Activated CD4-positive, alpha-beta T cell treated with anti-CD3 and anti-CD28 coated beads, Interleukin-2, amount 10 ng/mL, durations not matched to agents 7 days and 5 days (primary cell): ENCODE results near the gene RETREG1. TPM values are rescaled to one million over a fixed set of nuclear protein-coding genes. Genes with fewer than 3 reads are reported as not detected.
A peak's percentile ranks its signal among the peaks of the same experiment; 100 is the strongest.

Experiments
- CTCF ChIA-PET: fragments of 350-600 bp; sonication (Branson Sonifier 250); formaldehyde crosslinking; loops from one replicate; lab custom pipeline; 2021; ENCODE audit warnings: antibody characterized with exemption; lab: Charles Lee
- POLR2A ChIA-PET: fragments of 350-600 bp; sonication (Branson Sonifier 250); formaldehyde crosslinking; loops from one replicate; lab custom pipeline; 2021; ENCODE audit warnings: antibody characterized with exemption; lab: Charles Lee
- DNase-seq: peaks from one replicate; pipeline ENCODE4 v3.0.0-alpha.2; 2020
- H3K27ac Mint-ChIP-seq: one replicate; pipeline ENCODE4 v1.8.0; 2021; ENCODE audit warnings: mild to moderate bottlenecking, moderate library complexity, mixed read lengths
- H3K27me3 Mint-ChIP-seq: one replicate; pipeline ENCODE4 v1.8.0; 2021; ENCODE audit warnings: mixed read lengths
- H3K36me3 Mint-ChIP-seq: one replicate; pipeline ENCODE4 v1.8.0; 2021; ENCODE audit warnings: low read depth, mixed read lengths
- H3K4me1 Mint-ChIP-seq: one replicate; pipeline ENCODE4 v1.8.0; 2021; ENCODE audit warnings: mixed read lengths
- H3K4me3 Mint-ChIP-seq: one replicate; pipeline ENCODE4 v1.8.0; 2021; ENCODE audit warnings: mild to moderate bottlenecking, moderate library complexity, mixed read lengths
- H3K9me3 Mint-ChIP-seq: one replicate; pipeline ENCODE4 v1.8.0; 2021; ENCODE audit warnings: mixed read lengths
- total RNA-seq, 2 experiments: library from RNA; stranded (reverse); gene quantifications; one replicate each; pipeline ENCODE4 v1.2.3, GENCODE V29; 2021

Gene RETREG1
- total RNA-seq, 2 experiments from 2014 or later: 48.4 to 50.5 TPM

DNA sequence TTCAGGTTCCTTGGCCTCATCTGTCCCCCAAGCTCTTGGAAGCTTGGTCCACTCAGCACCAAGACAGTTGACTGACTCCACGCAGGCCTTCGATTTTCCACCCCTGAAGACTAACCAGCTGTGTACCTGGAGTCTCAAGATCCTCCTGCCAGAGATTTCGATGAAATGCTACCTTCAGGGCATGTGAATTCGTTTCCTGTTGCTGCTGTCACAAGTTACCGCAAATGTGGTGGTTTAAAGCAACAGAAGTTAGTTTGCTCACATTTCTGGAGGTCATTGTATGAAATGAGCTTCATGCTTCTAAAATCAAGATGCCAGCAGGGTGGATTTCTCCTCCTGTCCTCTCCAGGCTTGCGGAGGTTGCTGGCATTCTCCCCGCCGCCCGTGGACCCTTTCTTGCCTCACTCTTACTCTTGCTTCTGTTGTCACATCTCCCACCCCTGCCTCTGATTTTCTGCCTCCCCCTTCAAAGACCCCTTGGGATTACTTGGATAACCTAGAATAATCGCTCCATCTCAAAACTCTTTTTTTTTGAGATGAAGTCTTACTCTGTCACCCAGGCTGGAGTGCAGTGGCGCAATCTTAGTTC, 27.6 kb upstream of the RETREG1 start:
- H3K36me3 Mint-ChIP-seq: peaks cover 4% of the 10 kb centered on the region
- H3K9me3 Mint-ChIP-seq: peaks cover 14% of the 10 kb centered on the region
- POLR2A ChIA-PET: no interaction called here
- peak overlapping the region; percentile 18 for H3K4me3 Mint-ChIP-seq
- H3K27ac Mint-ChIP-seq: peak overlapping the region; percentile 47
- CTCF ChIA-PET: no interaction called here
- H3K27me3 Mint-ChIP-seq: no peaks in the 10 kb centered on the region
- H3K4me1 Mint-ChIP-seq: peaks cover 11% of the 10 kb centered on the region
- peak; percentile 33 for DNase-seq

- Mint-ChIP-seq H3K27me3 (no peaks in the 10 kb centered on the region), H3K27ac (no peak overlapping the region), H3K36me3 (peaks cover 5% of the 10 kb centered on the region), H3K9me3 (peaks cover 13% of the 10 kb centered on the region), H3K4me3 (no peak overlapping the region), H3K4me1 (peaks cover 11% of the 10 kb centered on the region)
- POLR2A ChIA-PET: no interaction called here
- CTCF ChIA-PET: no interaction called here
- no peak for DNase-seq
Observed at GRCh38 chr5:16642867-16643266, 26.1 kb upstream of the RETREG1 start.

- DNase-seq: no peak
- ChIA-PET POLR2A (interaction anchor here (0.6 kb wide), 1 partner anchor 90 kb away, joined by 3 read pairs; no protein-coding TSS in a partner anchor), CTCF (no interaction called here)
- no peaks in the 10 kb centered on the region for H3K27me3 Mint-ChIP-seq
- H3K4me1 Mint-ChIP-seq: peaks cover 6% of the 10 kb centered on the region
- H3K27ac Mint-ChIP-seq: no peak overlapping the region
- no peak overlapping the region for H3K4me3 Mint-ChIP-seq
- peaks cover 1% of the 10 kb centered on the region for H3K9me3 Mint-ChIP-seq
- H3K36me3 Mint-ChIP-seq: peaks cover 2% of the 10 kb centered on the region
Observed at GRCh38 chr5:16639206-16639605, 22.4 kb upstream of the RETREG1 start.

GRCh38 chr5:16628376-16628775, 11.6 kb upstream of the RETREG1 start:
- POLR2A ChIA-PET: no interaction called here
- no peak for DNase-seq
- H3K4me3 Mint-ChIP-seq: no peak overlapping the region
- H3K4me1 Mint-ChIP-seq: peaks cover 57% of the 10 kb centered on the region
- no peaks in the 10 kb centered on the region for H3K27me3 Mint-ChIP-seq
- peaks cover 3% of the 10 kb centered on the region for H3K36me3 Mint-ChIP-seq
- H3K27ac Mint-ChIP-seq: peak overlapping the region; percentile 96
- H3K9me3 Mint-ChIP-seq: peaks cover 5% of the 10 kb centered on the region
- CTCF ChIA-PET: interaction anchor here (0.6 to 1.5 kb wide), 2 partner anchors 12 to 17 kb away, joined by 3 read pairs; partner anchors contain the start of gene RETREG1

DNA sequence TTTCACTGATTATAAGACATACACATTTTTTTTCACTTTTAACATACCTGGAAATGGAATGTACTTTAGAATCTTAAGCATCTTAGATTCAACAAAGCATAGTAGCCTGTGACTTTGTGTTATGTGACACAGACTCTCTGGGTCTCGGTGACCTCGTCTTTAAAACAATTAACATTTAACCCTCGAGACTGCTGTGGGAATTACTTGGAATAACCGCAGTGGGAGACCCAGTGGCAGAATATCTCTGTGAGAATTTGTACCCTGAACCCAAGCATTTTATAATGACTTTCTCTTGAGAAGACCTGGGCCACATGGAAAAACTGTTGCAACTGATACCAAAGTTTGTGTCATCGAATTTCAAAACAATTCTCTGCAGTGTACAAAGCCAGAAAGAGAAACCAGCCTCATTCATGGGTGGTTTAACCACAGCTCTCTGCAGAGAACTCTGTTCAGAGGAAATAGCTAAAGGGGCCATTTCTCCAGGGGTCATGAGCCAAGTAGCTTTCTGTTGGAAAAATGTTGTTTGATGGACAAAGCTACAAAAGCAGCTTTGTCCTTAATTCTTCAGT, 10.0 kb upstream of the RETREG1 start:
- Mint-ChIP-seq H3K4me3 (peak overlapping the region; percentile 0), H3K4me1 (peaks cover 57% of the 10 kb centered on the region), H3K36me3 (peaks cover 4% of the 10 kb centered on the region), H3K27ac (peak overlapping the region; percentile 96), H3K9me3 (peaks cover 5% of the 10 kb centered on the region), H3K27me3 (no peaks in the 10 kb centered on the region)
- ChIA-PET CTCF (interaction anchor here (1.1 to 1.5 kb wide), 2 partner anchors 10 to 34 kb away, joined by 3 to 4 read pairs; partner anchors contain the start of gene RETREG1), POLR2A (interaction anchor here (1.6 kb wide), 1 partner anchor 10 kb away, joined by 11 read pairs; the partner anchor contains the start of gene RETREG1)
- DNase-seq: peak; percentile 67

DNA sequence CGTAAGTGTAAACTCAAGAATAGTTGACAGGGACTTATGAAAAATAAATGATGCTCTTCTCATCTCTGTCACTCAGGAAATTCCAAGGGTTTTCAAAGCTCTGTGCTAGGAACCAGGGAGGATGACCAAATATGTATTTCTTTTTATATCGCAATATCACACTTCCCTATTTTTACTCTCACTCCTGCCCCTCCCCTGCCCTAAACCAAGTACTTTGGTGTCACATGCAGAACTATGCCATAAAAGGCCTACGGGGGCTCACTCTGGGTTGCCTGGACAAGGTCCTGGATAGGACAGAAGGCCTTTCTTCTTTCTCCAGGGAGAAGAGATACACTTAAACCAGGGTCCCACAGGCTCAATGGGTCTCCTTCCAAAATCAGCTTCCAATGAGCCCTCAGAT, 8.3 kb upstream of the RETREG1 start:
- ChIA-PET POLR2A (no interaction called here), CTCF (no interaction called here)
- peaks cover 5% of the 10 kb centered on the region for H3K36me3 Mint-ChIP-seq
- no peak overlapping the region for H3K4me3 Mint-ChIP-seq
- DNase-seq: no peak
- H3K27me3 Mint-ChIP-seq: no peaks in the 10 kb centered on the region
- H3K27ac Mint-ChIP-seq: peak overlapping the region; percentile 61
- peaks cover 60% of the 10 kb centered on the region for H3K4me1 Mint-ChIP-seq
- H3K9me3 Mint-ChIP-seq: no peaks in the 10 kb centered on the region

GRCh38 chr5:16619136-16619535, 2.3 kb upstream of the RETREG1 start:
- H3K27me3 Mint-ChIP-seq: no peaks in the 10 kb centered on the region
- no peak overlapping the region for H3K27ac Mint-ChIP-seq
- no peaks in the 10 kb centered on the region for H3K9me3 Mint-ChIP-seq
- peaks cover 26% of the 10 kb centered on the region for H3K4me1 Mint-ChIP-seq
- POLR2A ChIA-PET: no interaction called here
- CTCF ChIA-PET: no interaction called here
- no peak for DNase-seq
- H3K4me3 Mint-ChIP-seq: no peak overlapping the region
- peaks cover 17% of the 10 kb centered on the region for H3K36me3 Mint-ChIP-seq

DNA sequence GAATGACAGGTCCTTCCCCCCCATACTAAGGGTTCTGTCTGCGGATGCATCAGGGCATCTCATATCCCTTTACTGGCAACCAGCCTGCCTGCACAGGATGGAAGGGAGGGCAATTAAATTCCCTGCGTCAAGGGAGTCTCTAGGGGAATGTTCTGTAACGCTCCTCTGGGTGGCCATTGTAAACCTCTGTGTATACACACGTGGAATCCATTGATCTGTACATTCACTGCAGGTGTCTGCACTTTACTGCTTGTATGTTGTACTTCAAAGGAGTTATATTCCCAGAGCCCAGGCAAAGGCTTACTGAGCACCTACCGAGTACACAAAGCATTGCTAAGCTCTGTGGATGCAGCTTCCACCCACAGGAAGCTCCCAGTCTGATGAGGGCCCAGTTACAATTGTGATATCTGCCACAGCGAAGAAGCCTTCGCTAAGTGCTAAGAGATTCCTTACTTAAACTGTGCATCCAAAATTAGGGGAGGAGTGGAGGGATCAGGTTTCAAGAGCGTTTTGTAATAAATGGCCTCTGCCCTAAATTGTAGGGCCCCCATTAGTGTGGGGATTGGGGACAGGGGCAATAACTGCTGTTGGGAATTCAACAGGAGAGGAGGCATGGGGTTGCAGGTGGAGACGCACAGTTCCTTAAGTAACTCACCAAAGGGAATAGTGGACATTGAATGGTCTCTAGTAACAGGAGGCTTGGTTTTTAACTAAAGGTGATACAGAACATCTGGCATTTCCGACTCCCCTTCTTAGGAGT, 1.5 kb upstream of the RETREG1 start:
- no peak overlapping the region for H3K4me3 Mint-ChIP-seq
- ChIA-PET POLR2A (interaction anchor here (1.8 kb wide), 1 partner anchor 8 kb away, joined by 11 read pairs; no protein-coding TSS in a partner anchor), CTCF (interaction anchor here (0.6 kb wide), 1 partner anchor 12 kb away, joined by 3 read pairs; no protein-coding TSS in a partner anchor)
- H3K27ac Mint-ChIP-seq: no peak overlapping the region
- DNase-seq: no peak
- H3K9me3 Mint-ChIP-seq: no peaks in the 10 kb centered on the region
- peaks cover 34% of the 10 kb centered on the region for H3K4me1 Mint-ChIP-seq
- H3K27me3 Mint-ChIP-seq: no peaks in the 10 kb centered on the region
- peaks cover 21% of the 10 kb centered on the region for H3K36me3 Mint-ChIP-seq

- Mint-ChIP-seq H3K9me3 (no peaks in the 10 kb centered on the region), H3K4me1 (peaks cover 43% of the 10 kb centered on the region), H3K4me3 (no peak overlapping the region), H3K36me3 (peaks cover 27% of the 10 kb centered on the region), H3K27me3 (no peaks in the 10 kb centered on the region), H3K27ac (no peak overlapping the region)
- POLR2A ChIA-PET: interaction anchor here (1.8 kb wide), 1 partner anchor 9 kb away, joined by 11 read pairs; no protein-coding TSS in a partner anchor
- DNase-seq: peak; percentile 67
- CTCF ChIA-PET: interaction anchor here (0.6 to 1.8 kb wide), 4 partner anchors 10 to 148 kb away, joined by 3 to 6 read pairs (median 4); no protein-coding TSS in a partner anchor
Observed at GRCh38 chr5:16617274-16617968, 624 bp upstream of the RETREG1 start.

- H3K4me3 Mint-ChIP-seq: no peak overlapping the region
- H3K27ac Mint-ChIP-seq: peak overlapping the region; percentile 97
- H3K9me3 Mint-ChIP-seq: no peaks in the 10 kb centered on the region
- CTCF ChIA-PET: interaction anchor here (0.5 to 1.8 kb wide), 4 partner anchors 12 to 1748 kb away, joined by 3 to 6 read pairs (median 4); no protein-coding TSS in a partner anchor
- DNase-seq: peak; percentile 30
- POLR2A ChIA-PET: interaction anchor here (0.6 to 1.8 kb wide), 3 partner anchors 11 to 117 kb away, joined by 3 to 11 read pairs (median 4); no protein-coding TSS in a partner anchor
- H3K4me1 Mint-ChIP-seq: peaks cover 46% of the 10 kb centered on the region
- no peaks in the 10 kb centered on the region for H3K27me3 Mint-ChIP-seq
- peaks cover 38% of the 10 kb centered on the region for H3K36me3 Mint-ChIP-seq
Observed at GRCh38 chr5:16615741-16616535, 859 bp downstream of the RETREG1 start.

DNA sequence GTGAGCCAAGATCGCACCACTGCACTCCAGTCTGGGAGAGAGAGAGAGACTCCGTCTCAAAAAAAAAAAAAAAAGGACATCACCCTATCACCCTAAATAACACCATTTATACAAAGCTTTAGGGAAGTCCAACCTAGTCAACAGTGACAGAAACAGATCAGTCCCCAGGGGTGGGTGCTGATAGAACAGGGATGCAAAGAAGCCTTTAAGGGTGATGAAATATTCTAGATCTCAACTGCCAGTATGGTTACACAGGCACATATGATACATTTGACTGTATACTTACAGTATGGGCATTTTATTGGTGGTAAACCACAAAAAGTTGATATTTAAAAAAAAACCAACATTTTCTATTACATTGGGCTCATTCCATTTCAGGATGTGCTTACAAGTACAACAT, 4.8 kb downstream of the RETREG1 start:
- H3K27ac Mint-ChIP-seq: no peak overlapping the region
- H3K4me1 Mint-ChIP-seq: peaks cover 56% of the 10 kb centered on the region
- no peaks in the 10 kb centered on the region for H3K27me3 Mint-ChIP-seq
- DNase-seq: no peak
- H3K36me3 Mint-ChIP-seq: peaks cover 68% of the 10 kb centered on the region
- ChIA-PET CTCF (interaction anchor here (0.7 kb wide), 1 partner anchor 18 kb away, joined by 4 read pairs; no protein-coding TSS in a partner anchor), POLR2A (no interaction called here)
- H3K9me3 Mint-ChIP-seq: peaks cover 3% of the 10 kb centered on the region
- no peak overlapping the region for H3K4me3 Mint-ChIP-seq
